Measurements from ENCODE around the gene CYP4F3.
"Not testable (repeated sequence)": the region's sequence is repeated elsewhere in the genome, so short reads cannot be mapped to it uniquely, and the experiment has no call there.

The CYP4F3 gene, protein sequence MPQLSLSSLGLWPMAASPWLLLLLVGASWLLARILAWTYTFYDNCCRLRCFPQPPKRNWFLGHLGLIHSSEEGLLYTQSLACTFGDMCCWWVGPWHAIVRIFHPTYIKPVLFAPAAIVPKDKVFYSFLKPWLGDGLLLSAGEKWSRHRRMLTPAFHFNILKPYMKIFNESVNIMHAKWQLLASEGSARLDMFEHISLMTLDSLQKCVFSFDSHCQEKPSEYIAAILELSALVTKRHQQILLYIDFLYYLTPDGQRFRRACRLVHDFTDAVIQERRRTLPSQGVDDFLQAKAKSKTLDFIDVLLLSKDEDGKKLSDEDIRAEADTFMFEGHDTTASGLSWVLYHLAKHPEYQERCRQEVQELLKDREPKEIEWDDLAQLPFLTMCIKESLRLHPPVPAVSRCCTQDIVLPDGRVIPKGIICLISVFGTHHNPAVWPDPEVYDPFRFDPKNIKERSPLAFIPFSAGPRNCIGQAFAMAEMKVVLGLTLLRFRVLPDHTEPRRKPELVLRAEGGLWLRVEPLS

GRCh38 chr19:15640294-15640903 is at the start of gene CYP4F3:
Gene CYP4F3 (plus strand): TSS chr19:15640897. CDS start chr19:15641416, 519 bp downstream.
- H3K27ac ChIP-seq = peak within 1 kb of the TSS; percentile 89
- DNase-seq (ENCODE audit: low spot score) = peak; percentile 93
- CTCF ChIA-PET = interaction anchor here (0.6 kb wide), 2 partner anchors 10 to 24 kb away, joined by 3 to 5 read pairs; no protein-coding TSS in a partner anchor
- POLR2A ChIA-PET (ENCODE audit: low non-redundant PET) = no interaction called here
- TF ChIP-seq CTCF (conservative IDR thresholded peaks at IDR 0.05; ENCODE audit: low read depth) = no peak

DNA sequence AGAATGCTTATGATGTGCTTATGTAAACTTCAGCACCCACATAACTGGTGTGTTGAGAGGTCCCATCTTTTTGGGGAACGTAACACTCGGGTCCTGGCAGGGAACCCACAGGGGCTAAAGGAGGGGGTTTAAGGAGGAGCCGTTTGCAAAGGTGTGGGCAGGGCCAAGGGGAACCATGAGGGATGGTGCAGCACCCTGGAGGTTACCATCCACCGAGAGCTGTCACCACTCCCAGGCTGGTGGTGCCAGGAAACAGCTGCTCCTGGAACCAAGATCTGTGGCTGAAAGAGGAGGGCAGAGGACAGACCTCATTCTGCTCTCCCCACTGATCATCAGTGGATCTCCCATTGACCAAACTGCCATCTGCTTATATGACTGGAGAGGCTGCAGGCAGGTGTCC is 48.9 kb upstream of the CYP4F3 start:
- POLR2A ChIA-PET (ENCODE audit: low non-redundant PET) = no interaction called here
- DNase-seq (ENCODE audit: low spot score) = no peak
- H3K27ac ChIP-seq = no peak overlapping the region
- CTCF ChIA-PET = no interaction called here
- TF ChIP-seq CTCF (conservative IDR thresholded peaks at IDR 0.05; ENCODE audit: low read depth) = no peak

- H3K27ac ChIP-seq; DNase-seq (ENCODE audit: low spot score); POLR2A ChIA-PET (ENCODE audit: low non-redundant PET); CTCF ChIA-PET: not testable (repeated sequence)
Observed at GRCh38 chr19:15592506-15592905, 48.2 kb upstream of the CYP4F3 start.

DNA sequence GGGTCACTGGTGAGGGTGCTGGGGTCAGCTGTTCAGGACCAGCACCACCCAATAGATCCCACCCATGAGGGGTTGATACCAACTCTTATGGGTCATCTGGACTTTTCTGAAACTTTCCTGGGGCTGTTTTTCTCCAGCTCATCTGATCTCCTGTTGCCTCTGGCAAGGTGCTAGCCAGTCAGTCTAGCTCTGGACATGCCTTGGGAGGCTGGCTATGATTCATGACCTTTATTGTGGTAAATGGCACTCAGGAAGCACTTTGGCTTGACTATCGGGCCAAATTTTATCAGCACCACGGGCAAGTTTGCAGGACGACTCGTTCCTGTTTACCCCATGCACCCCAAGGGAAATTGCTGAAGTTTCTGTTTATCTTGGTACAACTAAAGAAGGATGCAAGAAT is 46.9 kb upstream of the CYP4F3 start:
- DNase-seq (ENCODE audit: low spot score); POLR2A ChIA-PET (ENCODE audit: low non-redundant PET); CTCF ChIA-PET: not testable (repeated sequence)

DNA sequence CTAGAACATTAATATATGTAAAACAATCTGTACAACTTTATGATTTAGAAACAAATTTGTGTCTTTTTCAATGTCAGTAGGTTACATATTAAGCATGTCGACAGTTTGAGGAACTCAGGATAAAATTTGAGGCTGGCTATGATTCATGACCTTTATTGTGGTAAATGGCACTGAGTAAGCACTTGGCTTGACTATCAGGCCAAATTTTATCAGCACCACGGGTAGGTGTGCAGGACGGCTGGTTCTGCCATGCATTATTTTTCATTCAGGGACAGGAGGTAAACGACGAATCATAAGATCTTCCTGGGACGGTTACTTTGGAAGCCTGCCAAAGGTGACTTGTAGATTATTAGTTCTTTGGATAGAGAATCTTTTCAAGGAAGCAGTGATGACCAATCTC is 45.6 kb upstream of the CYP4F3 start:
- TF ChIP-seq CTCF (conservative IDR thresholded peaks at IDR 0.05; ENCODE audit: low read depth) = no peak
- DNase-seq (ENCODE audit: low spot score) = peak; percentile 19
- H3K27ac ChIP-seq = no peak overlapping the region
- CTCF ChIA-PET = interaction anchor here (0.6 kb wide), 1 partner anchor 29 kb away, joined by 3 read pairs; no protein-coding TSS in a partner anchor
- POLR2A ChIA-PET (ENCODE audit: low non-redundant PET) = no interaction called here

More for the DNA sequence above, 46.9 kb upstream of the CYP4F3 start:
- H3K27ac ChIP-seq = not testable (repeated sequence)

DNA sequence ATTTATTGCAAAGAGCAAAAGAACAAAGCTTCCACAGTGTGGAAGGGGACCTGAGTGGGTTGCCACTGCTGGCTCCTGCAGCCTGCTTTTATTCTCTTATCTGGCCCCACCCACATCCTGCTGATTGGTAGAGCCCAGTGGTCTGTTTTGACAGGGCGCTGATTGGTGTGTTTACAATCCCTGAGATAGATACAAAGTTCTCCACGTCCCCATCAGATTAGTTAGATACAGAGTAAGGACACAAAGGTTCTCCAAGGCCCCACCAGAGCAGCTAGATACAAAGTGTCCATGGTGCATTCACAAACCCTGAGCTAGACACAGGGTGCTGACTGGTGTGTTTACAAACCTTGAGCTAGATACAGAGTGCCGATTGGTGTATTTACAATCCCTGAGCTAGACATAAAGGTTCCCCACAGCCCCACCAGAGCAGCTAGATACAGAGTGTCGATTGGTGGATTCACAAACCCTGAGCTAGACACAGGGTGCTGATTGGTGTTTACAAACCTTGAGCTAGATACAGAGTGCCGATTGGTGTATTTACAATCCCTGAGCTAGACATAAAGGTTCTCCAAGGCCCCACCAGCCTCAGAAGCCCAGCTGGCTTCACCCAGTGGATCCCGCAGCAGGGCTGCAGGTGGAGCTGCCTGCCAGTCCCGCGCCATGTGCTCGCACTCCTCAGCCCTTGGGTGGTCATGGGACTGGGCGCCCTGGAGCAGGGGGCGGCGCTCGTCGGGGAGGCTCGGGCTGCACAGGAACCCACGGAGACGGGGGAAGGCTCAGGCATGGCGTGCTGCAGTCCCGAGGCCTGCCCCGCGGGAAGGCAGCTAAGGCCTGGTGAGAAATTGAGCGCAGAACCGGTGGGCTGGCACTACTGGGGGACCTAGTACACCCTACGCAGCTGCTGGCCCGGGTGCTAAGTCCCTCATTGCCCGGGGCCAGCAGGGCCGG is 32.4 kb upstream of the CYP4F3 start:
- H3K27ac ChIP-seq = not testable (repeated sequence)
- POLR2A ChIA-PET (ENCODE audit: low non-redundant PET) = interaction anchor here (0.6 kb wide), 1 partner anchor 225 kb away, joined by 6 read pairs; no protein-coding TSS in a partner anchor

DNA sequence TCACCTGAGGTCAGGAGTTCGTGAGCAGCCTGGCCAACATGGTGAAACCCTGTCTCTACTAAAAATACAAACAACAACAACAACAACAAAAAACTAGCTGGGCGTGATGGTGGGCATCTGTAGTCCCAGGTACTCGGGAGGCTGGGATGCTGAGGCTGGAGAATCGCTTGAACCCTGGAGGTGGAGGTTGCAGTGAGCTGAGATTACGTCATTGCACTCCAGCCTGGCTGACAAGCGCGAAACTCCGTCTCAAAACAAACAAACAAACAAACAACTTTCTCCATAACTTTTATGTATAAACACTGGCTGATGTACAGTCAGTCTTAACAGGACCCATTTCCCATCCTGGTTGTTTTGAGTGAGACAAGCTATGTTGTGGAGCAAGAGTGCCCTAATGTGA is 31.4 kb upstream of the CYP4F3 start:
- CTCF ChIA-PET = interaction anchor here (0.6 to 0.7 kb wide), 3 partner anchors 20 to 1633 kb away, joined by 3 read pairs; no protein-coding TSS in a partner anchor
- no peak for DNase-seq (ENCODE audit: low spot score)

More for the DNA sequence above, 32.4 kb upstream of the CYP4F3 start:
- CTCF ChIA-PET; DNase-seq (ENCODE audit: low spot score): not testable (repeated sequence)

More for the DNA sequence above, 31.4 kb upstream of the CYP4F3 start:
- H3K27ac ChIP-seq = no peak overlapping the region
- POLR2A ChIA-PET (ENCODE audit: low non-redundant PET) = no interaction called here
- no peak for TF ChIP-seq CTCF (conservative IDR thresholded peaks at IDR 0.05; ENCODE audit: low read depth)

Data from RWPE1 (cell line).